Lower leg skin (tissue), 4 donors: ENCODE measurements around the gene HS3ST4. TPM values are rescaled to one million over a fixed set of nuclear protein-coding genes. Genes with fewer than 3 reads are reported as not detected.

Experiments used
- DNase-seq, 2 donors: peaks; one replicate each; pipeline ENCODE4 v3.0.0-alpha.2; 2019; ENCODE audit warnings: low spot score in 2 of 2
- H3K4me3 ChIP-seq: fragments of 200-600 bp; sonication (generic); 2 replicates; pipeline ENCODE4 v1.5.1; 2017; ENCODE audit warnings: mild to moderate bottlenecking, low read depth; ENCODE audit not compliant: poor library complexity, severe bottlenecking
- POLR2A ChIP-seq, 2 donors: fragments of 450-650 bp; IDR thresholded peaks; one replicate each; pipeline ENCODE4 v1.6.1; 2016 to 2017; ENCODE audit warnings: antibody characterized with exemption in 2 of 2, mild to moderate bottlenecking in 1 of 2, moderate library complexity in 1 of 2
- WGBS, 2 donors: methylation state at CpG; one replicate each; pipeline ENCODE4 v1.1.5; 2018; 5-methylcytosine and 5-hydroxymethylcytosine counted together
- intact Hi-C: fragments of 100-400 bp; cut with DNase I; formaldehyde crosslinking; loops from one replicate; pipeline ENCODE4 v1.15.0; 2023; ENCODE audit warnings: low total_unique reads
- total RNA-seq, 4 donors: library from RNA; depleted of rRNA; stranded (reverse); fragments of >200 nt; gene quantifications; one replicate each; pipeline ENCODE4 v1.1.0, GENCODE V29; 2016
- TF ChIP-seq, protein P1 (sequence below), 3 donors: fragments of 450-650 bp; IDR thresholded peaks; one replicate each; pipeline ENCODE4 v1.5.1; 2016; ENCODE audit warnings: antibody characterized with exemption in 3 of 3, mild to moderate bottlenecking in 3 of 3, moderate library complexity in 2 of 3

HS3ST4 gene
- total RNA-seq, 4 donors from 2014 or later = 0.17 to 2.4 (median 0.84) TPM; not detected in 1

GRCh38 chr16:25689137-25689836 lies 2.5 kb upstream of the HS3ST4 start:
- intact Hi-C loops = no loop called here

DNA sequence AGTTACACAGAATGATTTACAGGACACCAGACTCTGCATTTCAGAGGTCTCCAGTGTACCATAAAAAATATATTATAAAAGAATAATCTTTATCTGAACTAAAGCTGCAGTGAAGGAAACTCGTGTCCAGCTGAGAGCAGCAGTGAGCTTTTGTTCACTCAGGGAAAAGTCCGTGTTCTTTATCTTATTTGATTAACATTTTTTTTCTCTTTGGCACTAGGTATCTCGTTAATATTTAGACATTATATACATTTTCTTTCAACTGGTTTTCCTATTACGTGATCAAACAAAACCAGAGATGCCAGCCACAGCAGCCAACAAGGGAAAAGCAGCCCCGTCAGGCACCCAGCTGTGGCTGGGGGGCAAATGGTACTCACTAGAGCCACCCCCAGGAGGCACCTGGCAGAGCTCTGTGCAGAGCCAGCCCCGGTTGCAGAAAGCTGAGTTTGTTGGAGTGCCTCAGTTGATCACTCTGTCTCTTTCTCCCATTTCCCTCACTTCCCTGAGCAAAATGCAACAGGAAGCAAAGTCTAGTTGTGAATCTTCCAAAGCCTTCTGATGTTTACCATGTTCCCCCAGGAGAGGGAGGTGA lies 1.1 kb upstream of the HS3ST4 start:
- intact Hi-C loops = no loop called here
- DNase-seq = no peak
- TF ChIP-seq, protein P1, sequence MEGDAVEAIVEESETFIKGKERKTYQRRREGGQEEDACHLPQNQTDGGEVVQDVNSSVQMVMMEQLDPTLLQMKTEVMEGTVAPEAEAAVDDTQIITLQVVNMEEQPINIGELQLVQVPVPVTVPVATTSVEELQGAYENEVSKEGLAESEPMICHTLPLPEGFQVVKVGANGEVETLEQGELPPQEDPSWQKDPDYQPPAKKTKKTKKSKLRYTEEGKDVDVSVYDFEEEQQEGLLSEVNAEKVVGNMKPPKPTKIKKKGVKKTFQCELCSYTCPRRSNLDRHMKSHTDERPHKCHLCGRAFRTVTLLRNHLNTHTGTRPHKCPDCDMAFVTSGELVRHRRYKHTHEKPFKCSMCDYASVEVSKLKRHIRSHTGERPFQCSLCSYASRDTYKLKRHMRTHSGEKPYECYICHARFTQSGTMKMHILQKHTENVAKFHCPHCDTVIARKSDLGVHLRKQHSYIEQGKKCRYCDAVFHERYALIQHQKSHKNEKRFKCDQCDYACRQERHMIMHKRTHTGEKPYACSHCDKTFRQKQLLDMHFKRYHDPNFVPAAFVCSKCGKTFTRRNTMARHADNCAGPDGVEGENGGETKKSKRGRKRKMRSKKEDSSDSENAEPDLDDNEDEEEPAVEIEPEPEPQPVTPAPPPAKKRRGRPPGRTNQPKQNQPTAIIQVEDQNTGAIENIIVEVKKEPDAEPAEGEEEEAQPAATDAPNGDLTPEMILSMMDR (IDR thresholded peaks at IDR 0.05) = no peak
- TF ChIP-seq POLR2A (IDR thresholded peaks at IDR 0.05) = no peak
- H3K4me3 ChIP-seq = no peak overlapping the region
- 18 to 22% methylated on average over 6 of the region's 6 CpGs for WGBS, 2 donors

More at GRCh38 chr16:25689137-25689836, 2.5 kb upstream of the HS3ST4 start:
- no peak for DNase-seq
- no peak for TF ChIP-seq POLR2A (IDR thresholded peaks at IDR 0.05)
- TF ChIP-seq, protein P1 (IDR thresholded peaks at IDR 0.05) = no peak
- no peak overlapping the region for H3K4me3 ChIP-seq
- 73 to 77% methylated on average over 10 of the region's 10 CpGs for WGBS, 2 donors

DNA sequence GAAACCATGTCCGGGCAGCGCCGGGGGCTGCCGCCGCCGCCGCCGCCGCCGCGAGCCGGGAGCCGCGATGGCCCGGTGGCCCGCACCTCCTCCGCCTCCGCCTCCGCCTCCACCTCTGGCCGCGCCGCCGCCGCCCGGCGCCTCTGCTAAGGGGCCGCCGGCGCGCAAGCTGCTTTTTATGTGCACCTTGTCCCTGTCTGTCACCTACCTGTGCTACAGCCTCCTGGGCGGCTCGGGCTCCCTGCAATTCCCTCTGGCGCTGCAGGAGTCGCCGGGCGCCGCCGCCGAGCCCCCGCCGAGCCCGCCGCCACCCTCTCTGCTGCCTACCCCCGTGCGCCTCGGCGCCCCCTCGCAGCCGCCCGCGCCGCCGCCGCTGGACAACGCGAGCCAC lies 587 bp downstream of the HS3ST4 start:
- DNase-seq = no peak
- 2% methylated on average over 19 of the region's 56 CpGs; no CpG with 5 or more reads in 1 of the 2 donors for WGBS, 2 donors
- TF ChIP-seq, protein P1 (IDR thresholded peaks at IDR 0.05) = no peak
- intact Hi-C loops = no loop called here
- H3K4me3 ChIP-seq = no peak overlapping the region

- WGBS, 2 donors = 0 to 1% methylated on average over 34 to 37 of the region's 70 CpGs
- intact Hi-C loops = no loop called here
- DNase-seq = no peak
- TF ChIP-seq, protein P1 (IDR thresholded peaks at IDR 0.05) = no peak
- no peak for TF ChIP-seq POLR2A (IDR thresholded peaks at IDR 0.05)
- no peak overlapping the region for H3K4me3 ChIP-seq
Measured at GRCh38 chr16:25692742-25693508, 1.2 kb downstream of the HS3ST4 start.

GRCh38 chr16:25693631-25694030 lies 1.9 kb downstream of the HS3ST4 start:
- 10 to 16% methylated on average over 9 of the region's 9 CpGs for WGBS, 2 donors
- H3K4me3 ChIP-seq = no peak overlapping the region

More at GRCh38 chr16:25693631-25694030, 1.9 kb downstream of the HS3ST4 start:
- intact Hi-C loops = no loop called here
- no peak for DNase-seq
- TF ChIP-seq POLR2A (IDR thresholded peaks at IDR 0.05) = no peak
- TF ChIP-seq, protein P1 (IDR thresholded peaks at IDR 0.05) = no peak
